Nephron (organoid): ENCODE results near the gene FANCG.

Experiments
- H3K27ac Mint-ChIP-seq, 3 experiments: 2 replicates each; pipeline ENCODE4 v1.8.0; 2020; ENCODE audit warnings: mixed read lengths in 3 of 3, mild to moderate bottlenecking in 2 of 3, moderate library complexity in 1 of 3
- H3K27me3 Mint-ChIP-seq: 2 replicates; pipeline ENCODE4 v1.8.0; 2021; ENCODE audit warnings: low read depth, mild to moderate bottlenecking, moderate library complexity, mixed read lengths
- H3K36me3 Mint-ChIP-seq: 2 replicates; pipeline ENCODE4 v1.8.0; 2020; ENCODE audit warnings: low read depth, mixed read lengths
- H3K4me1 Mint-ChIP-seq: 2 replicates; pipeline ENCODE4 v1.8.0; 2020; ENCODE audit warnings: mixed read lengths
- H3K4me3 Mint-ChIP-seq, 3 experiments: 2 replicates each; pipeline ENCODE4 v1.8.0; 2020; ENCODE audit warnings: mild to moderate bottlenecking in 3 of 3, mixed read lengths in 3 of 3, moderate library complexity in 2 of 3
- H3K9me3 Mint-ChIP-seq: 2 replicates; pipeline ENCODE4 v1.8.0; 2020; ENCODE audit warnings: mixed read lengths
- TF ChIP-seq, protein P1 (sequence below), 3 experiments: fragments of 200-600 bp; sonication (generic); IDR thresholded peaks; one replicate each; pipeline ENCODE4 v1.5.0; 2021; ENCODE audit warnings: antibody characterized with exemption in 3 of 3; ENCODE audit not compliant: unreplicated experiment in 3 of 3

FANCG gene

DNA sequence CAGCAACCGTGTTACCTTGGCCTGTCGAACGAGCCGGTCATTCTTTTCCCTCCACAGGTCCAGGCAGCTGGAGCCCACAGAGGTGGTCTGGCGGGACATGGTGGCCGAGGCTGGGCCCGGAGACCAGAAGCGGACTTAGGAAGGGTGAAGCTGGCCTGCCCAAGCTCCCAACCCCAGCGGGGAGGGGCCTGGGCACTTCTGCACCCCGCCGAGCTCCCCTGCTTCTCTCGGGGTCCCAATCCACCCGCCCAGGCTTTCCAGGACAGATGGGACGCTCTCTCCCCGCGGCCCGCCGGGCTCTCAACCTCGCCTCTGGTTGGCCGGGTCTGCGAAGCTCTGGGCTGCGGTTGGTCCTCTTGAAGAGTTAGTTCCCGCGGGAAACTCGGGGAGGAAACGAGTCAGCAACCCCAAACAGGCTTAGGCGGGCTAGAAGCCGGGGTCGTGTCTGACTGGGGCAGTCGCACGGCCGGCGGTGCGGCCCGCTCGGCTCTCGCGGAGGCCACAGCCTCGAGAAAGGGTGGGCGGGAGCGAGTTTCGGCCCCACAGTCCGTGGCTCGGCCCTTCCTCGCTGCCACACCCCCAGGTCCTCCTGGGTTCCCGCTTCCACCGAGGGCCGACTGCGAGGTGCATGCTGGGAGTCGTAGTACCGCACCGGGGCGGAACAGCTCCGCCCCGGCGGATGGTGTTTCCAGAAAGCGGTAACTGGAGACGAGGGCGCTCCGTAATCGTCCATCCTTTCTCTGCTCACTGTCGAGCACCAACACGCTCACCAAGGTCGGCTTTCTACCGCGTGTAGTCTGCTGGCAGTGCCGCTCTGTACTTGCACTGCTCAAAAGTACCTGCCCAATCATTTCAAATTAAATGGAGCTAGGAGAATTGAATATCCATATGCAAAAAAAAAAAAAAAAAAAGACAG is at the start of gene FANCG:
TSS of gene FANCG (minus strand) at position 517 of the 916 bp plus-strand sequence. CDS start at position 99, 418 bp downstream.
- Mint-ChIP-seq H3K4me3 (peak within 1 kb of the TSS; percentile 93 to 96 (median 94)), H3K27me3 (no peaks in the 10 kb centered on the region), H3K36me3 (peaks cover 11% of the 10 kb centered on the region), H3K9me3 (no peaks in the 10 kb centered on the region), H3K4me1 (peaks cover 25% of the 10 kb centered on the region), H3K27ac (peak within 1 kb of the TSS; percentile 81 to 98 (median 93))
- TF ChIP-seq, protein P1, sequence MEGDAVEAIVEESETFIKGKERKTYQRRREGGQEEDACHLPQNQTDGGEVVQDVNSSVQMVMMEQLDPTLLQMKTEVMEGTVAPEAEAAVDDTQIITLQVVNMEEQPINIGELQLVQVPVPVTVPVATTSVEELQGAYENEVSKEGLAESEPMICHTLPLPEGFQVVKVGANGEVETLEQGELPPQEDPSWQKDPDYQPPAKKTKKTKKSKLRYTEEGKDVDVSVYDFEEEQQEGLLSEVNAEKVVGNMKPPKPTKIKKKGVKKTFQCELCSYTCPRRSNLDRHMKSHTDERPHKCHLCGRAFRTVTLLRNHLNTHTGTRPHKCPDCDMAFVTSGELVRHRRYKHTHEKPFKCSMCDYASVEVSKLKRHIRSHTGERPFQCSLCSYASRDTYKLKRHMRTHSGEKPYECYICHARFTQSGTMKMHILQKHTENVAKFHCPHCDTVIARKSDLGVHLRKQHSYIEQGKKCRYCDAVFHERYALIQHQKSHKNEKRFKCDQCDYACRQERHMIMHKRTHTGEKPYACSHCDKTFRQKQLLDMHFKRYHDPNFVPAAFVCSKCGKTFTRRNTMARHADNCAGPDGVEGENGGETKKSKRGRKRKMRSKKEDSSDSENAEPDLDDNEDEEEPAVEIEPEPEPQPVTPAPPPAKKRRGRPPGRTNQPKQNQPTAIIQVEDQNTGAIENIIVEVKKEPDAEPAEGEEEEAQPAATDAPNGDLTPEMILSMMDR (IDR thresholded peaks at IDR 0.05; ENCODE audit: unreplicated experiment in 3 of 3): no peak

DNA sequence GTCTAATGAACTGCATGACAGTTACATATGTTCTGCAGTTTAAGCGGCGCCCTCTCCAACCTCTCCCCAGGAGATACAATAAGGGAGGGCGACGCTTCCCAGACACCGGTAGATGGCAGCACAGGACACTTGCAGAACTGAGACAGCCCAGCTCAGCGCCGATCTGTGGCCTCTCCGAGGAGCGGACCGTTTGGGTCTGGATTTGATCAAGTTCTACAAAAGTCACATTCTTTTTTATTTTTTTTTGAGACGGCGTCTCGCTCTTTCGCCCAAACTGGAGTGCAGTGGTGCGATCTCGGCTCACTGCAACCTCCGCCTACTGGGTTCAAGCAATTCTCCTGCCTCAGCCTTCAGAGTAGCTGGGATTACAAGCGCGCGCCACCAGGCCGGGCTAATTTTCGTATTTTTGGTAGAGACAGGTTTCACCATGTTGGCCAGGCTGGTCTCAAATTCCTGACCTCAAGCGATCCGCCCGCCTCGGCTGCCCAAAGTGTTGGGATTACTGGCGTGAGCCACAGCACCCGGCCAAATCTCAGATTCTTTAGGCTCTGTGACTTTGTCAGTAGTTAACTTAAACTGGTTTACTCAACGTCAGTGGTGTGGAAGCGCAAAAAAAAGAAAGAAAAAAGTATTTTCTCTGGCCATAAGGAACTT is 37.3 kb upstream of the FANCG start:
- Mint-ChIP-seq H3K4me1 (peaks cover 23% of the 10 kb centered on the region), H3K4me3 (peak overlapping the region; percentile 93 to 97 (median 94)), H3K9me3 (no peaks in the 10 kb centered on the region), H3K27me3 (peaks cover 5% of the 10 kb centered on the region), H3K27ac (peak overlapping the region; percentile 90 to 97 (median 93)), H3K36me3 (peaks cover 3% of the 10 kb centered on the region)
- TF ChIP-seq, protein P1 (IDR thresholded peaks at IDR 0.05; ENCODE audit: unreplicated experiment in 3 of 3): peak; percentile 97 to 98 (median 97)

- Mint-ChIP-seq H3K9me3 (no peaks in the 10 kb centered on the region), H3K27me3 (peaks cover 5% of the 10 kb centered on the region), H3K27ac (peak overlapping the region; percentile 90 to 97 (median 93)), H3K4me1 (peaks cover 28% of the 10 kb centered on the region), H3K36me3 (peaks cover 3% of the 10 kb centered on the region), H3K4me3 (peak overlapping the region; percentile 93 to 97 (median 94))
- TF ChIP-seq, protein P1 (IDR thresholded peaks at IDR 0.05; ENCODE audit: unreplicated experiment in 3 of 3): no peak
These were observed 36.8 kb upstream of the FANCG start for GRCh38 chr9:35116539-35116897.

GRCh38 chr9:35115680-35116538 is 36.2 kb upstream of the FANCG start, which contains the start of gene ATOSB:
TSS of gene ATOSB (minus strand) at chr9:35115862. CDS start at chr9:35108274, 7,588 bp downstream.
- H3K27ac Mint-ChIP-seq: peak within 1 kb of the TSS; percentile 90 to 97 (median 93)
- H3K4me3 Mint-ChIP-seq: peak within 1 kb of the TSS; percentile 93 to 97 (median 94)
- peaks cover 3% of the 10 kb centered on the region for H3K36me3 Mint-ChIP-seq
- no peaks in the 10 kb centered on the region for H3K9me3 Mint-ChIP-seq
- TF ChIP-seq, protein P1 (IDR thresholded peaks at IDR 0.05; ENCODE audit: unreplicated experiment in 3 of 3): no peak
- peaks cover 5% of the 10 kb centered on the region for H3K27me3 Mint-ChIP-seq
- H3K4me1 Mint-ChIP-seq: peaks cover 31% of the 10 kb centered on the region

GRCh38 chr9:35114840-35115628 is 35.3 kb upstream of the FANCG start:
- peaks cover 5% of the 10 kb centered on the region for H3K27me3 Mint-ChIP-seq
- H3K9me3 Mint-ChIP-seq: no peaks in the 10 kb centered on the region
- peaks cover 40% of the 10 kb centered on the region for H3K4me1 Mint-ChIP-seq
- H3K4me3 Mint-ChIP-seq: peak overlapping the region; percentile 93 to 97 (median 94)
- H3K36me3 Mint-ChIP-seq: peaks cover 3% of the 10 kb centered on the region
- TF ChIP-seq, protein P1 (IDR thresholded peaks at IDR 0.05; ENCODE audit: unreplicated experiment in 3 of 3): no peak
- peak overlapping the region; percentile 90 to 97 (median 93) for H3K27ac Mint-ChIP-seq
